ENCODE results near the gene C14orf132. TPM values are rescaled to one million over a fixed set of nuclear protein-coding genes. Genes with fewer than 3 reads are reported as not detected.
A peak's percentile ranks its signal among the peaks of the same experiment; 100 is the strongest.

C14orf132 gene
- total RNA-seq, 3 donors from 2014 or later: 6.6 to 13.3 (median 10.8) TPM

DNA sequence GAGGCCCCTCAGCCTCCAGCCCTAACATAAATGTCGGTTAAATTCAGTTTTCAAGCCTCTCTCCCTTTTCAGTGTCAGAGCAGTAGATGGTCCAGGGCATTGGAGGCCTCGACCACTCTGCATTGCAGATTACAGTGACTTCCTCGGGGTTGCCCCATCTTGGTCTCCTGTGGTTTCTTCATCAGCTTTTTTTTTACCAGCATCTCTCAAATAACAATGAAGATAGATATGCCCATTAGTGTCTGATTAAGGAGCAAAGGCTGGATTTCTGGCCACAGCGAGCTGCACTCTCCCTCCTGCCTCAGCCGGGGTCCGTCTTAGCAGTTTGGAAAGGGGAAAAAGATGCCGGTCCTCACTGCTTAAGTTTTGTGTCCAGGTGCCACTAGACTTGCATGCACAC is 49.7 kb downstream of the C14orf132 start:
- intact Hi-C loops (cut with DNase I; ENCODE audit: low total_unique reads): no loop called here
- H3K27ac ChIP-seq: no peak overlapping the region
- H3K36me3 ChIP-seq: no peaks in the 10 kb centered on the region
- H3K9me3 ChIP-seq: no peaks in the 10 kb centered on the region
- no peaks in the 10 kb centered on the region for H3K4me1 ChIP-seq
- TF ChIP-seq POLR2A (IDR thresholded peaks at IDR 0.05): no peak
- TF ChIP-seq, protein P1, sequence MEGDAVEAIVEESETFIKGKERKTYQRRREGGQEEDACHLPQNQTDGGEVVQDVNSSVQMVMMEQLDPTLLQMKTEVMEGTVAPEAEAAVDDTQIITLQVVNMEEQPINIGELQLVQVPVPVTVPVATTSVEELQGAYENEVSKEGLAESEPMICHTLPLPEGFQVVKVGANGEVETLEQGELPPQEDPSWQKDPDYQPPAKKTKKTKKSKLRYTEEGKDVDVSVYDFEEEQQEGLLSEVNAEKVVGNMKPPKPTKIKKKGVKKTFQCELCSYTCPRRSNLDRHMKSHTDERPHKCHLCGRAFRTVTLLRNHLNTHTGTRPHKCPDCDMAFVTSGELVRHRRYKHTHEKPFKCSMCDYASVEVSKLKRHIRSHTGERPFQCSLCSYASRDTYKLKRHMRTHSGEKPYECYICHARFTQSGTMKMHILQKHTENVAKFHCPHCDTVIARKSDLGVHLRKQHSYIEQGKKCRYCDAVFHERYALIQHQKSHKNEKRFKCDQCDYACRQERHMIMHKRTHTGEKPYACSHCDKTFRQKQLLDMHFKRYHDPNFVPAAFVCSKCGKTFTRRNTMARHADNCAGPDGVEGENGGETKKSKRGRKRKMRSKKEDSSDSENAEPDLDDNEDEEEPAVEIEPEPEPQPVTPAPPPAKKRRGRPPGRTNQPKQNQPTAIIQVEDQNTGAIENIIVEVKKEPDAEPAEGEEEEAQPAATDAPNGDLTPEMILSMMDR (IDR thresholded peaks at IDR 0.05): no peak
- no peak for TF ChIP-seq POLR2AphosphoS5 (IDR thresholded peaks at IDR 0.05)
- DNase-seq (ENCODE audit: low spot score in 2 of 2): peak in 1 of 2 donors; percentile 3
- no peaks in the 10 kb centered on the region for H3K27me3 ChIP-seq
- H3K4me3 ChIP-seq: no peak overlapping the region

DNA sequence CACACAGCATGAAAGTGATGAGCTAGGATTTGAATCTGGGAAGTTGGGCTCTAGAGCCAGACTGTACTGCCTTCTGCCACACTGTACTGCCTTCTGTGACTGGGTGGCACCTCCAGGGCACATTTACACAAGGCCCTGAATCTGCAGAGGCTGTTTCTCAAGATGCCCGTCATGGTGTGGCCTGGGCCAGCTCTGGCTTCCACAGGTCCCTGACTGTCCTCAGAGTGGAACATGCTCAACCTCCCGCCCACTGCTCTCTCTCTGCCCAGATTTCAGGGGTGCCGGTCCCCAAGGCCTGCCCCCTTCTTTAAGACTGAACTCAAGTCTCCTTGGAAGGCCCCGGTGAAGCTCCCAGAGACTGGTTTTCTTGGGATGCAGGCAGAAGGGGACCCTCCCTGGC is 50.2 kb downstream of the C14orf132 start:
- intact Hi-C loops (cut with DNase I; ENCODE audit: low total_unique reads): no loop called here
- Histone ChIP-seq H3K4me1 (no peaks in the 10 kb centered on the region), H3K4me3 (no peak overlapping the region), H3K36me3 (no peaks in the 10 kb centered on the region), H3K27me3 (no peaks in the 10 kb centered on the region), H3K27ac (no peak overlapping the region), H3K9me3 (no peaks in the 10 kb centered on the region)
- peak in 1 of 2 donors; percentile 17 for DNase-seq (ENCODE audit: low spot score in 2 of 2)
- TF ChIP-seq POLR2A (IDR thresholded peaks at IDR 0.05): no peak
- TF ChIP-seq, protein P1 (IDR thresholded peaks at IDR 0.05): no peak

DNA sequence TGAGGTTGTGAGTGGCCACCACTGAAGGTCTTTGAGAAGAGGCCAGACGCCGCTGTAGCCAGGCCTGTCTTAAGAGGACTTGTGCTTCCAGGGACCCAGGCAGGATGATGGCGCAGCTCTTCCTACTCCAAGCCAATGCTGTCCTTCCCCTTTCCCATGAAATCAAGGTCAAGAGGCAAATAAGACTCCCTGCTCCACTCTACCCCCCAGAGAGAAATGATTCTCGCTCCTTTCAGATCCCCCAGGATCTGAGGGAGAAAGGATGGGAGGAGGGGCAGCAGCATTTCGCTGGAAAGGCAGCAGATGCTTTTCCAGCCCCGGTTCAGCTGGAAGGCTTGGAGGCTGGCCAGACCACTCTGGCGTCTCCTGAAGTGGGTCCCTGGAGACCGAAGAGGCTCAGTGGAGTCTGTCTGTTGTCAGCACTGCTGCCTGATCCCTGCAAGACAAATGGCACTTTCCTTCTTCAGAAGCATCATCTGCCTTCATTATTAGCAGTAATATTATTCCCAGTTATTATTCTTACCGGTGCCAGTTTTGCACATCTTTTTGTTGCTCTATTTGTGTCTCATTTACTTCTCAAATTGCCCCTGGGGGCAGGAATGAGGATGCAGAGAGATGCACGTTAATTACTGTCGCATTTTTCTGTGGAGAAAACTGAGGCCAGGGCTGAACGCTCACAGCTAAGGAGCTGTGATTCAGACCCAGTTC is 51.4 kb downstream of the C14orf132 start:
- Histone ChIP-seq H3K4me1 (no peaks in the 10 kb centered on the region), H3K27ac (no peak overlapping the region), H3K9me3 (no peaks in the 10 kb centered on the region), H3K27me3 (no peaks in the 10 kb centered on the region), H3K4me3 (no peak overlapping the region), H3K36me3 (no peaks in the 10 kb centered on the region)
- TF ChIP-seq, protein P1 (IDR thresholded peaks at IDR 0.05): no peak
- intact Hi-C loops (cut with DNase I; ENCODE audit: low total_unique reads): no loop called here
- peak in 1 of 2 donors; percentile 49 for DNase-seq (ENCODE audit: low spot score in 2 of 2)

DNA sequence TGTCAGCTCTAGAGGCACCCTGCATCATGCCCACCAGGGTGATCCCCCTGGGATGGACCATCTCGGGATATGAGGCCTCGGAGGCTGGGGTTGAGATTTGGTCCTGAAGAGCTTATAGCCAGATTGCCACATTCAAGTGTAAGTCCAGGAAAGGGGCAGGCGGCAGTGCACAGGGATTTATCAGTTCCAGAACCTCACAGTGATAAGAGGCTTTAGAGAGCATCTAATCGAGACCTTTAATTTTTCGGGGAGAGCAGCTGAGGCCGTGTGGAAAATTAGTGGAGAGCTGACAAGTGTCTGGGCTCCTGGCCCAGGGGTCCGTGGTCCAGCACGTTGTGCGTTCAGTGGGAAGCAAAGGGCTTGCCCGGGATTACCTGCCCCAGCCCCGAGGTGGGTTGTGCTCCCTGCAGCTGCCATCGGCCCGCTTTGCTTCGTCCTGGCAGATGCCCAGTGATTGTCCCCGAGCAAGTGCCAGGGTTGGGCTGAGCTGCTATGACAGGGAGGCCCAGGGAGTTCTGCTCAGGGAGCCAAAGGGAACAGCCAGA is 52.1 kb downstream of the C14orf132 start:
- Histone ChIP-seq H3K36me3 (no peaks in the 10 kb centered on the region), H3K9me3 (no peaks in the 10 kb centered on the region), H3K27ac (peak overlapping the region in 1 of 2 donors; percentile 12), H3K27me3 (no peaks in the 10 kb centered on the region), H3K4me1 (no peaks in the 10 kb centered on the region), H3K4me3 (no peak overlapping the region)
- intact Hi-C loops (cut with DNase I; ENCODE audit: low total_unique reads): no loop called here
- peak in 1 of 2 donors; percentile 50 for DNase-seq (ENCODE audit: low spot score in 2 of 2)
- TF ChIP-seq POLR2AphosphoS5 (IDR thresholded peaks at IDR 0.05) (no peak), POLR2A (IDR thresholded peaks at IDR 0.05) (no peak)
- TF ChIP-seq, protein P1 (IDR thresholded peaks at IDR 0.05): no peak

DNA sequence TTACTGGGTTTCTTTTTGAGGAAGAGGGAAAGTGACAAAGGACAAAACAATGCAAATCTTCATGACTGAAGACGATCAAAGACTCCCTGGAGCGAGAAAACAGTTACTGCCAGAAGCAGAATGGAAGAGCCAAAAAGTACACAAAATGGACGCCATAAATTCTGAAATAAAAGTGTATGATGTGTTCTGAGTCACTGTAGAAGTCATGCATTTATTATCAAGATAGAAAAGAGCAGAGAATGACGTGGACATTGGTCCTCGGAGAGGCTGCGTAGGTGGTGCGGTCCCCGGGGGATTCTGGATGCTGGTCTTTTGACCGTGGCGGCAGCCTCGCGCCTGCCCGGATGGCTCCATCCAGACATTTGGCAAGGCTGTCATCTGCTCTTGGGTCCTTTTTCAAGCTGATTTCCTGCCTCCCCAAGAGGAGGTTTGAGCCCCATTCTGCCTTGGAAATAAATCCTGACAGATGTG is 52.8 kb downstream of the C14orf132 start:
- H3K4me1 ChIP-seq: no peaks in the 10 kb centered on the region
- no peaks in the 10 kb centered on the region for H3K27me3 ChIP-seq
- H3K4me3 ChIP-seq: no peak overlapping the region
- H3K36me3 ChIP-seq: no peaks in the 10 kb centered on the region
- intact Hi-C loops (cut with DNase I; ENCODE audit: low total_unique reads): no loop called here
- no peaks in the 10 kb centered on the region for H3K9me3 ChIP-seq
- no peak overlapping the region for H3K27ac ChIP-seq
- TF ChIP-seq POLR2AphosphoS5 (IDR thresholded peaks at IDR 0.05): no peak
- TF ChIP-seq, protein P1 (IDR thresholded peaks at IDR 0.05): no peak
- no peak for TF ChIP-seq POLR2A (IDR thresholded peaks at IDR 0.05)
- DNase-seq (ENCODE audit: low spot score in 2 of 2): peak in 1 of 2 donors; percentile 3
